ENCODE results near the gene C4orf51. TPM values are rescaled to one million over a fixed set of nuclear protein-coding genes. Genes with fewer than 3 reads are reported as not detected.

C4orf51 gene
- total and polyA plus RNA-seq, 8 donors: not detected

- H3K4me1 ChIP-seq: peaks cover 3 to 29% of the 10 kb centered on the region in 2 donors
- intact Hi-C loops (cut with DNase I): loop anchor here in 1 of 2 donors (10.0 kb wide), 1 partner anchor 105 kb away; no protein-coding TSS in a partner anchor
- no peak overlapping the region for H3K27ac ChIP-seq
- H3K27me3 ChIP-seq: no peaks in the 10 kb centered on the region
- no peak for TF ChIP-seq CTCF (IDR thresholded peaks at IDR 0.05)
- DNase-seq: no peak
- H3K9me3 ChIP-seq: no peaks in the 10 kb centered on the region
- no peak overlapping the region for H3K4me3 ChIP-seq
- H3K36me3 ChIP-seq: no peaks in the 10 kb centered on the region
- ATAC-seq: no peak
Measured at GRCh38 chr4:145730026-145730425, 50.1 kb downstream of the C4orf51 start.

- Histone ChIP-seq H3K9me3 (no peaks in the 10 kb centered on the region), H3K4me1 (peaks cover 12 to 38% of the 10 kb centered on the region in 2 donors), H3K27ac (peak overlapping the region in 1 of 2 donors; percentile 23), H3K36me3 (no peaks in the 10 kb centered on the region), H3K4me3 (no peak overlapping the region), H3K27me3 (no peaks in the 10 kb centered on the region)
- ATAC-seq (no peak), DNase-seq (peak in 1 of 4 donors; percentile 48)
- intact Hi-C loops (cut with DNase I): loop anchor here in 1 of 2 donors (10.0 kb wide), 1 partner anchor 106 kb away; no protein-coding TSS in a partner anchor
- no peak for TF ChIP-seq CTCF (IDR thresholded peaks at IDR 0.05)
Measured at GRCh38 chr4:145731028-145731427, 51.1 kb downstream of the C4orf51 start.

GRCh38 chr4:145732001-145732815 lies 52.3 kb downstream of the C4orf51 start:
- Histone ChIP-seq H3K36me3 (no peaks in the 10 kb centered on the region), H3K9me3 (no peaks in the 10 kb centered on the region), H3K27me3 (no peaks in the 10 kb centered on the region), H3K4me3 (peak overlapping the region; percentile 48 to 56), H3K27ac (peak overlapping the region; percentile 89 to 98), H3K4me1 (peaks cover 16 to 47% of the 10 kb centered on the region in 2 donors)
- intact Hi-C loops (cut with DNase I): loop anchor here in 1 of 2 donors (10.0 kb wide), 1 partner anchor 107 kb away; no protein-coding TSS in a partner anchor
- TF ChIP-seq CTCF (IDR thresholded peaks at IDR 0.05): no peak
- ATAC-seq (no peak), DNase-seq (no peak)

GRCh38 chr4:145732895-145733880 lies 53.2 kb downstream of the C4orf51 start:
- H3K9me3 ChIP-seq: no peaks in the 10 kb centered on the region
- intact Hi-C loops (cut with DNase I): loop anchor here in 1 of 2 donors (10.0 kb wide), 1 partner anchor 108 kb away; no protein-coding TSS in a partner anchor
- peak overlapping the region; percentile 48 to 56 for H3K4me3 ChIP-seq
- DNase-seq (peak; percentile 89 to 97 (median 94)), ATAC-seq (peak; percentile 93)
- no peaks in the 10 kb centered on the region for H3K36me3 ChIP-seq
- peak overlapping the region; percentile 89 to 98 for H3K27ac ChIP-seq
- H3K27me3 ChIP-seq: no peaks in the 10 kb centered on the region
- peaks cover 16 to 47% of the 10 kb centered on the region in 2 donors for H3K4me1 ChIP-seq
- TF ChIP-seq CTCF (IDR thresholded peaks at IDR 0.05): no peak

Measured in left lung (tissue), 10 donors.